Skeletal muscle satellite cell (primary cell): ENCODE data around the gene NACC1.

Experiments used
- H3K27me3 ChIP-seq: 2 replicates; pipeline ENCODE4 v1.7.0; 2013; ENCODE audit warnings: low read length; ENCODE audit not compliant: control insufficient read depth, insufficient read depth
- H3K36me3 ChIP-seq: 2 replicates; pipeline ENCODE4 v1.7.0; 2013; ENCODE audit warnings: mild to moderate bottlenecking, control low read depth, low read length; ENCODE audit not compliant: insufficient read depth
- H3K4me1 ChIP-seq: 2 replicates; pipeline ENCODE4 v1.7.0; 2013; ENCODE audit warnings: low read length; ENCODE audit not compliant: control insufficient read depth, insufficient read depth
- H3K4me2 ChIP-seq: 2 replicates; pipeline ENCODE4 v1.7.0; 2013; ENCODE audit warnings: mild to moderate bottlenecking, low read length
- H3K4me3 ChIP-seq: 2 replicates; pipeline ENCODE4 v1.7.0; 2013; ENCODE audit warnings: low read length
- H3K9ac ChIP-seq: 2 replicates; pipeline ENCODE4 v1.7.0; 2013; ENCODE audit warnings: mild to moderate bottlenecking, low read depth, low read length, moderate library complexity
- H3K9me3 ChIP-seq: replicated peaks from 2 replicates; pipeline ENCODE4 v1.7.0; 2013; ENCODE audit warnings: mild to moderate bottlenecking, control low read depth, low read length

The NACC1 gene

DNA sequence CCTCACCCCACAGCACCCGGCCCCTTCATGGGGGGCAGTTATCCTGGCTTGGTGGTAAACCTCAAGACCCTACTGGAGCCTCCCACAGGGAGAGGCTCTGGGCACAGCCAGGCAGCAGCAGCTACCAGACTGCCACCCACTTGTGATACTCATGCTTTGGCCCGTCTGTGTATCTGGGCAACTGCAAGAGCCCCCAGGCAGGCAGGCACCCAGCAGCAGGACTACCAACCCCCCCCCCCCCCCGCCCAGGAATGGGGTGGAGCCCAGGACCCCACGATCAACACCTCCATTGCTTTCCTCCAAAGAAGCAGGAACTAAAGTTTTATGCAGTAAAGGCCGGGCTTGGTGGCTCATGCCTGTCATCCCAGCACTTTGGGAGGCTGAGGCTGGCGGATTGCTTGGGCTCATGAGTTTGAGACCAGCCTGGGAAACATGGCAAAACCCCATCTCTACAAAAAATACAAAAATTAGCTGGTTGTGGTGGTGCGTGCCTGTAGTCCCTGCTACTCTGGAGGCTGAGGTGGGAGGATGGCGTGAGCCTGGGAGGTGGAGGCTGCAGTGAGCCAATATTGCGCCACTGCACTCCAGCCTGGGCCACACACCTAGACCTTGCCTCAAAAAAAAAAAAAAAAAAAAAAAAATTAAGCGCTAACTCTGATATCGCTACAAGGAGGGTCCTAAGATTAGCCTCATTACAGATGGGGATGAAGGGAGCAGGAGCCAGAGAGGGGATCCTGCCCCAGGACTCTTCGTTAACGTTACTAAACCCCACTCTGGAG lies 14.3 kb upstream of the NACC1 start:
- H3K4me1 ChIP-seq = peaks cover 12% of the 10 kb centered on the region
- H3K9me3 ChIP-seq = no peaks in the 10 kb centered on the region
- H3K9ac ChIP-seq = no peak overlapping the region
- peaks cover 14% of the 10 kb centered on the region for H3K36me3 ChIP-seq
- H3K27me3 ChIP-seq = no peaks in the 10 kb centered on the region
- H3K4me2 ChIP-seq = no peak overlapping the region
- H3K4me3 ChIP-seq = no peak overlapping the region

- Histone ChIP-seq H3K36me3 (peaks cover 18% of the 10 kb centered on the region), H3K4me1 (peaks cover 12% of the 10 kb centered on the region), H3K9me3 (no peaks in the 10 kb centered on the region), H3K4me3 (no peak overlapping the region), H3K4me2 (no peak overlapping the region), H3K9ac (no peak overlapping the region), H3K27me3 (no peaks in the 10 kb centered on the region)
Observed at GRCh38 chr19:13104360-13104847, 13.7 kb upstream of the NACC1 start.

DNA sequence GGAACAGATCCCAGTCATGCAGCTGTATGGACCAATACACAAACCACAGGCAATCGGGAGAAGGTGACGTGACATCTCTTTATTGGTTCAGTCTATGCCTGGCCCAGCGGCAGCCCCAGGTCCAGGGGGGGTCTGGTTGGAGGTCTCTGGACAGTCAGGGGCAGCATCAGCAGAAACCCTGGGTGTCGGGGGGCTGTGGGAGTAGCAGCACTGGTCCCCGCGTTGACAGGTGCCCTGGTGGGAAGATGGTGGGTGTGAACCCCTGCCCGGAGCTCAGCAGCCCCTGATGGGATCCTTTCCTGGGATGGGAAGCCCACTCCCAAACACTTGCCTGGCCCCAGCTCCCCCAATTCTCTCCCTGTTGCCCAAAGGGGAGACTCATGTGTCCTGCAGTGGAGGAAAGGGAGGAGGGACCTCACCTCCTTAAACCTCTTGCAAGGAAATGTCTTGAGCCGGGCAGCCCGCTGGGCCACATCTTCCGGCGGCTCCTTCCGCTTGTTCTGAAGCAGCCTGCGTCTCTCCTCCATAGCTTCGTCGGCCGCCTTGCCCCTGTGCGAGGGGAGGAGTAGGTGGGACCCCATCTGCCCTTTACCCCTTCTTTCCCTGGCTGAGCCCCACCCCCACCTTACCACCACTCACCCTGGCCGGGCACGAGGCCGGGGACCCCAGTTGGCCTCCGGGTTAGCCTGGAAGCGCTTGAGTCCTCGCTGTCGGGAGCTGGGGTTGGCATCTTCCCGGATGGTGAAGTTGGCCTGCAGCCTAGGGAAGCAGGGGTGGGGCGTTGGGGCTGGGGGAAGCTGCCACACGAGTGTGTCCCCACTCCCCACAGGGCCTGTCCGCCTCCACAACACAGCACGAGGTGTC lies 13.0 kb upstream of the NACC1 start:
- Histone ChIP-seq H3K9me3 (no peaks in the 10 kb centered on the region), H3K36me3 (peaks cover 21% of the 10 kb centered on the region), H3K9ac (no peak overlapping the region), H3K4me2 (no peak overlapping the region), H3K27me3 (no peaks in the 10 kb centered on the region), H3K4me1 (peaks cover 12% of the 10 kb centered on the region), H3K4me3 (no peak overlapping the region)

DNA sequence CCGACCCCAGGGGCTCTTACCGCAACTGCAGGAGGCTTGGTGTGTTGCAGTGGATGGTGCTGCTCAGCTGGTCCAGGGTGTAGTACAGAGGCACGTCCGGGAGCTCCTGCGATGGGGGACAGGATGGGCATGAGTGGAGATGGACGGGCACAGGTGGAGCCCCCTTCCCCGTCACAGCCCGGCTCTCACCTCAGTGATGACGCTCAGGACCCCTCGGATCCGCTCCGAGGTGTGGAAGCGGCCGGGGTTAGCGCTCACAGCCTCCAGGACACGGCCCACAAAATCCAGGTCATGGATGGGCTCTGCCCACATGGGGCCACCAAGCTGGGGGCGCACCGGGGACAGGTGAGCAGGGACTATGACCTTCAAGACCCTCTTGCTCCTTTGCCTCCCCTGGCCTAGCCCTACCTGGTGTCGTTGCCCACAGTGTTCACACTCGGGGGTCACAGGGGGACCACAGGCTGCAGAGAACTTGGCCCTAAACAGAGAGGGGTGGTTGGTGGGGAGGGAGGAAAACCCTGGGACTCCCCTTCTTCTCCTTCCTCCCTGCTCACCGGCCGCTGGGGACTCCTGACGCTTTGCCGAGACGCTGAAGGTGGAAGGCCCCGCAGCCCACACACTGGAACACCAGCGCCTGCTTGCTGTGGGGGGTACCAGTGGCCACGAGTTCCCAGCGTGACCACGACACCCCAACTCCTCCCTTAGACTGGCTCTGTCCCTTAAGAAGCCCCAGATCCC lies 8.5 kb upstream of the NACC1 start:
- no peak overlapping the region for H3K4me3 ChIP-seq

DNA sequence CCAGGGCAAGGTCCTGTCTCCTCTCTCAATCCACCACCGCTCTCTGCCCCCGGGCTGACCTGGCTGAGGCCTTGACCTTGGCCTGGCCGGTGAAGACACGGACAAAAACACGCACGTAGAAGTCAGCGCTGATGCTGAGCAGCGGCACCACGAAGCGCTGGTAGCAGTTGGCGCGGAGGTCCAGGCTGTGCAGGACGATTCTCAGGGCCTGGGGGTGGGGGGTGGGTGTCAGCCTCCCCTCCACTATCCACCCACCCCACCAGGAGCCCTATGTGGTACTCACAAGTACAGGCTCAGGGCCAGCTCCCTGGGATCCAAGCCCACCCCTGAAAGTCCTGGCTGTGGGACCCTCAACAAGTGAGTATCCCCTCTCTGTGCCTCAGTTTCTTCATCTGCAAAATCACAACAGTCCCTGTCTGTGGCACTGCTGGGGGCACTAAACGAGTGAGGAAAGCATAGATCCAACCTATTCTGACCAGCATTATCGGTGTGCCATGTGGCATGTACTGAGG lies 7.9 kb upstream of the NACC1 start:
- H3K27me3 ChIP-seq = no peaks in the 10 kb centered on the region
- peaks cover 2% of the 10 kb centered on the region for H3K4me1 ChIP-seq
- H3K36me3 ChIP-seq = peaks cover 30% of the 10 kb centered on the region
- H3K4me2 ChIP-seq = no peak overlapping the region
- H3K4me3 ChIP-seq = no peak overlapping the region
- H3K9ac ChIP-seq = no peak overlapping the region
- H3K9me3 ChIP-seq = no peaks in the 10 kb centered on the region

More for the DNA sequence above, 8.5 kb upstream of the NACC1 start:
- Histone ChIP-seq H3K27me3 (no peaks in the 10 kb centered on the region), H3K4me2 (no peak overlapping the region), H3K36me3 (peaks cover 29% of the 10 kb centered on the region), H3K9me3 (no peaks in the 10 kb centered on the region), H3K4me1 (no peaks in the 10 kb centered on the region), H3K9ac (no peak overlapping the region)

DNA sequence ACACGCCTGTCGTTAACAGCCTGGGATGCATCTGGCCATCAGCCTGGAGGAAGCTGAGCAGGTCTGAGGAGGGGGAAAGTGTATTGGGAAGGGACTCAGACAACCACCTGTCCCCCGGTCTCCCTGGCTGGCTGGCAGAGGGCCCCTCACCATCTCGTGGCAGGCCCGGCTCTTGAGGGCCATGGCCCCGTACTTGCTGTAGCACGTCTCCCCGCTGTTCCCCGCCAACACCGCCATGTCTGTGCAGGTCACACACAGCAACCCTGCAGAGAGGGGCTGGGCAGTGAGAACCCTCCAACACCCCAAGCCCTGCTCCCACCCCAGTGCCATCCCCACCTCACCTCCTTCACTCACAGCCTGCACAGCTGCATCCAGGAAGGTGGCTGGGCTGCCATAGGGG lies 5.5 kb upstream of the NACC1 start:
- H3K27me3 ChIP-seq = no peaks in the 10 kb centered on the region
- H3K4me1 ChIP-seq = peaks cover 16% of the 10 kb centered on the region
- no peak overlapping the region for H3K4me3 ChIP-seq
- H3K36me3 ChIP-seq = peaks cover 27% of the 10 kb centered on the region
- no peak overlapping the region for H3K4me2 ChIP-seq
- no peaks in the 10 kb centered on the region for H3K9me3 ChIP-seq
- no peak overlapping the region for H3K9ac ChIP-seq

DNA sequence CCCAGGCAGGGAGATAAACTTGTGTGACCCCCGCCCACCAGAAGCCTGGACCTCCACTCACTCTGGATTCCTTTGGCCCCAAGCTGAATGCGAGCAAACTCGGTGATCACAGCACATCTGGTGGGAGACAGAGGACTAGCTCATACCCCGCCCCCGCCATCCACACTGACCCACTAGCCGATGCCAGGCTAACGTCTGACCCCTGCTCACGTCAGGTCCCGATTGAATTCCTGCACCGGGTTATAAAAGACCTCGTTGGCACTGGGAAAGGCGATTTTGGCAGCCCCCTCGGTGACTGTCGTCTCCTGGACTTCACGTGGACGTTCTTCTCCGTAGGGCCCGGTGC lies 2.2 kb upstream of the NACC1 start:
- Histone ChIP-seq H3K4me3 (peak overlapping the region; percentile 84), H3K9me3 (no peaks in the 10 kb centered on the region), H3K27me3 (no peaks in the 10 kb centered on the region), H3K9ac (peak overlapping the region; percentile 92), H3K4me1 (peaks cover 39% of the 10 kb centered on the region), H3K4me2 (peak overlapping the region; percentile 91), H3K36me3 (peaks cover 18% of the 10 kb centered on the region)

- no peaks in the 10 kb centered on the region for H3K9me3 ChIP-seq
- peak within 1 kb of the TSS; percentile 92 for H3K9ac ChIP-seq
- no peaks in the 10 kb centered on the region for H3K27me3 ChIP-seq
- H3K4me1 ChIP-seq = peaks cover 45% of the 10 kb centered on the region
- H3K4me2 ChIP-seq = peak within 1 kb of the TSS; percentile 91
- peaks cover 20% of the 10 kb centered on the region for H3K36me3 ChIP-seq
- H3K4me3 ChIP-seq = peak within 1 kb of the TSS; percentile 84
Observed at GRCh38 chr19:13116282-13117175, 1.5 kb upstream of the NACC1 start, which contains the start of gene TRMT1. TRMT1 (minus strand) TSS chr19:13116740; CDS start chr19:13116399, 341 bp downstream.

- Histone ChIP-seq H3K4me2 (peak overlapping the region; percentile 91), H3K9me3 (no peaks in the 10 kb centered on the region), H3K4me1 (peaks cover 52% of the 10 kb centered on the region), H3K9ac (peak overlapping the region; percentile 92), H3K27me3 (no peaks in the 10 kb centered on the region), H3K36me3 (peaks cover 25% of the 10 kb centered on the region), H3K4me3 (peak overlapping the region; percentile 84)
Observed at GRCh38 chr19:13117176-13117771, 790 bp upstream of the NACC1 start.
